GM21576 (cell line): ENCODE data around the gene STK11.

ENCODE experiments used
- ATAC-seq: cut with Tn5 transposase; IDR thresholded peaks from one replicate; pipeline ENCODE4 v1.9.1; 2021; ENCODE audit warnings: mild to moderate bottlenecking, moderate library complexity; ENCODE audit not compliant: unreplicated experiment

The STK11 gene

GRCh38 chr19:1271528-1272422 is 66.2 kb downstream of the STK11 start:
- ATAC-seq: no peak

- ATAC-seq: no peak
Measured at GRCh38 chr19:1272423-1273262, 67.1 kb downstream of the STK11 start.

- ATAC-seq: no peak
Measured at GRCh38 chr19:1273263-1274041, 67.9 kb downstream of the STK11 start.

GRCh38 chr19:1274081-1274851 is 68.7 kb downstream of the STK11 start:
- ATAC-seq: no peak

- no peak for ATAC-seq
Measured at GRCh38 chr19:1274852-1275259, 69.3 kb downstream of the STK11 start.

GRCh38 chr19:1275260-1275975 is 69.8 kb downstream of the STK11 start, which contains the start of gene FAM174C:
Gene FAM174C (plus strand): TSS chr19:1275530. CDS start chr19:1275550, 20 bp downstream.
- ATAC-seq: peak; percentile 62

- no peak for ATAC-seq
Measured at GRCh38 chr19:1275976-1276627, 70.5 kb downstream of the STK11 start.

- ATAC-seq: no peak
Measured at GRCh38 chr19:1276628-1277022, 71.0 kb downstream of the STK11 start.

- ATAC-seq: no peak
Measured at GRCh38 chr19:1277061-1277460, 71.5 kb downstream of the STK11 start.
